GM23338 (cell line): ENCODE data around the gene AKR1C1.
"Not testable (repeated sequence)": the region's sequence is repeated elsewhere in the genome, so short reads cannot be mapped to it uniquely, and the experiment has no call there.

Experiments used
- EZH2 ChIP-seq: fragments of 200-600 bp; sonication (generic); IDR thresholded peaks from one replicate; pipeline ENCODE4 v1.8.0; 2017; ENCODE audit warnings: antibody characterized with exemption, mild to moderate bottlenecking, low read depth; ENCODE audit not compliant: unreplicated experiment
- EZH2phosphoT487 ChIP-seq: fragments of 200-600 bp; sonication (generic); IDR thresholded peaks from one replicate; pipeline ENCODE4 v1.8.1; 2018; ENCODE audit warnings: antibody characterized with exemption; ENCODE audit not compliant: unreplicated experiment
- POLR2AphosphoS5 ChIP-seq: IDR thresholded peaks from 2 replicates; pipeline ENCODE4 v1.6.1; 2016; ENCODE audit warnings: antibody characterized with exemption, low read depth
- TF ChIP-seq, protein P1 (sequence below), 2 experiments: fragments of 200-600 bp in 1 of 2; sonication (generic) in 1 of 2; conservative IDR thresholded peaks; 2 replicates each; pipeline versions ENCODE4 v1.5.1 to v1.6.1; 2016 to 2017; ENCODE audit warnings: antibody characterized with exemption in 2 of 2, low read depth in 2 of 2, mild to moderate bottlenecking in 2 of 2, moderate library complexity in 1 of 2

- TF ChIP-seq, protein P1, sequence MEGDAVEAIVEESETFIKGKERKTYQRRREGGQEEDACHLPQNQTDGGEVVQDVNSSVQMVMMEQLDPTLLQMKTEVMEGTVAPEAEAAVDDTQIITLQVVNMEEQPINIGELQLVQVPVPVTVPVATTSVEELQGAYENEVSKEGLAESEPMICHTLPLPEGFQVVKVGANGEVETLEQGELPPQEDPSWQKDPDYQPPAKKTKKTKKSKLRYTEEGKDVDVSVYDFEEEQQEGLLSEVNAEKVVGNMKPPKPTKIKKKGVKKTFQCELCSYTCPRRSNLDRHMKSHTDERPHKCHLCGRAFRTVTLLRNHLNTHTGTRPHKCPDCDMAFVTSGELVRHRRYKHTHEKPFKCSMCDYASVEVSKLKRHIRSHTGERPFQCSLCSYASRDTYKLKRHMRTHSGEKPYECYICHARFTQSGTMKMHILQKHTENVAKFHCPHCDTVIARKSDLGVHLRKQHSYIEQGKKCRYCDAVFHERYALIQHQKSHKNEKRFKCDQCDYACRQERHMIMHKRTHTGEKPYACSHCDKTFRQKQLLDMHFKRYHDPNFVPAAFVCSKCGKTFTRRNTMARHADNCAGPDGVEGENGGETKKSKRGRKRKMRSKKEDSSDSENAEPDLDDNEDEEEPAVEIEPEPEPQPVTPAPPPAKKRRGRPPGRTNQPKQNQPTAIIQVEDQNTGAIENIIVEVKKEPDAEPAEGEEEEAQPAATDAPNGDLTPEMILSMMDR (conservative IDR thresholded peaks at IDR 0.05; ENCODE audit: low read depth in 2 of 2): not testable (repeated sequence)
- TF ChIP-seq EZH2, POLR2AphosphoS5, EZH2phosphoT487: not testable (repeated sequence)
Measured at GRCh38 chr10:4974400-4974799, 11.2 kb downstream of the AKR1C1 start.
